DOHH2 (cell line): ENCODE data around the gene TRPM5.

Source experiments
- H3F3A ChIP-seq: fragments of 200-600 bp; sonication (generic), shearing (Covaris generic); 2 replicates; pipeline ENCODE4 v1.6.0; 2016; ENCODE audit warnings: antibody characterized with exemption, mild to moderate bottlenecking; ENCODE audit not compliant: control insufficient read depth, insufficient read depth
- H3K27ac ChIP-seq: fragments of 200-600 bp; sonication (generic); 2 replicates; pipeline ENCODE4 v1.5.1; 2014; ENCODE audit warnings: low read depth, mild to moderate bottlenecking, low read length, moderate library complexity
- H3K27me3 ChIP-seq: fragments of 200-600 bp; sonication (generic); 2 replicates; pipeline ENCODE4 v1.6.1; 2014; ENCODE audit warnings: mild to moderate bottlenecking, low read length, mixed read lengths; ENCODE audit not compliant: control insufficient read depth
- H3K36me3 ChIP-seq: fragments of 200-600 bp; sonication (generic); 2 replicates; pipeline ENCODE4 v1.6.1; 2014; ENCODE audit warnings: mild to moderate bottlenecking, low read length, moderate library complexity, mixed read lengths; ENCODE audit not compliant: control insufficient read depth
- H3K4me1 ChIP-seq: fragments of 200-600 bp; sonication (generic); 2 replicates; pipeline ENCODE4 v1.6.1; 2014; ENCODE audit warnings: mild to moderate bottlenecking, low read length, mixed read lengths; ENCODE audit not compliant: control insufficient read depth
- H3K4me2 ChIP-seq: fragments of 200-600 bp; sonication (generic); 2 replicates; pipeline ENCODE4 v1.6.0; 2014; ENCODE audit warnings: mild to moderate bottlenecking, low read length, moderate library complexity
- H3K4me3 ChIP-seq: fragments of 200-600 bp; sonication (generic); 2 replicates; pipeline ENCODE4 v1.5.1; 2014; ENCODE audit warnings: mild to moderate bottlenecking, low read length, mixed read lengths
- H3K79me2 ChIP-seq: fragments of 200-600 bp; sonication (generic); 2 replicates; pipeline ENCODE4 v1.6.1; 2014; ENCODE audit warnings: mild to moderate bottlenecking, low read length, mixed read lengths; ENCODE audit not compliant: control insufficient read depth
- H3K9me2 ChIP-seq: fragments of 200-600 bp; sonication (generic); replicated peaks from 2 replicates; pipeline ENCODE4 v1.6.1; 2014; ENCODE audit warnings: mild to moderate bottlenecking, low read length, mixed read lengths; ENCODE audit not compliant: control insufficient read depth
- H3K9me3 ChIP-seq: fragments of 200-600 bp; sonication (generic); 2 replicates; pipeline ENCODE4 v1.6.1; 2014; ENCODE audit warnings: antibody characterized with exemption, low read length, mixed read lengths; ENCODE audit not compliant: control insufficient read depth, insufficient read depth
- H4K20me1 ChIP-seq: fragments of 200-600 bp; sonication (generic); 2 replicates; pipeline ENCODE4 v1.6.0; 2014; ENCODE audit warnings: low read depth, mild to moderate bottlenecking, antibody characterized with exemption, low read length, moderate library complexity; ENCODE audit not compliant: control insufficient read depth, insufficient read depth
- EZH2phosphoT487 ChIP-seq: fragments of 200-600 bp; sonication (generic); IDR thresholded peaks from 2 replicates; pipeline ENCODE4 v1.6.1; 2017; ENCODE audit warnings: borderline replicate concordance, mild to moderate bottlenecking, antibody characterized with exemption, low read length, moderate library complexity, mixed read lengths
- TF ChIP-seq, protein P1 (sequence below): fragments of 200-600 bp; sonication (generic); IDR thresholded peaks from one replicate; pipeline ENCODE4 v1.5.1; 2014; ENCODE audit warnings: antibody characterized with exemption, mild to moderate bottlenecking, low read depth, low read length; ENCODE audit not compliant: poor library complexity, severe bottlenecking

TRPM5 gene

DNA sequence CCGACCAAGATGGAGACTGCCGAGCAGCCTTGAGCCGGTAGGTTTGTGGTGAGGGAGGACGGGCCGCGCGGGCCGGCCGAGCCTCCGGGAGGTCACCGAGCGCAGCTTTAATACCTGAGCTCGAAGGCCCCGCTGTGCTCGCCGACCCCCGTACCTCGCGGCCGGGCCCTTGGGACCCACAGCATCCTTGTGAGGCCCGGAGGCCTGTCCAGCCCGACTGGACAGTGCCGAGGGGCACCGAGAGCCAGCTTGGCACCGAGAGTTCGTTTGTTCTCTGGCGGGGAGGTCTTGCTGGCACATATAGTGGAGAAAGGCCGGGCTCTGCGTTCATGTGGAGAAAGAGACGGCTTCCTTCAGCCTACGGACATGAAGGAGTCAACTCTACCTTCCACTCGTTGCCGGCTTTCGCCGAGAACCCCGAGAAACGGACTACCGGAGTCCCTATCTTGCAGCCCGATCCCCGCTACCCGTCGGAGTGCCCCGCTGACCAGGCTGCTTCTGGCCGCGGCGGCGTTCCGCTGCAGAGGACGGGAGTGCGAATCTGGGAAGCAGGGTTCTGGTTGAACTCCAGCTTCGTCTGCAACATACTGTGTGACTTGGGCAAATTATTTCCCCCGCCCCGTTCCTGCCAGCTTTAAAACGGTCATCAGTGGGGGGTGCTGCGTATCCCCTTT, 43.4 kb downstream of the TRPM5 start:
- no peaks in the 10 kb centered on the region for H3K9me3 ChIP-seq
- H3K4me1 ChIP-seq, result peaks cover 47% of the 10 kb centered on the region
- no peaks in the 10 kb centered on the region for H4K20me1 ChIP-seq
- TF ChIP-seq EZH2phosphoT487, result no peak
- TF ChIP-seq, protein P1, sequence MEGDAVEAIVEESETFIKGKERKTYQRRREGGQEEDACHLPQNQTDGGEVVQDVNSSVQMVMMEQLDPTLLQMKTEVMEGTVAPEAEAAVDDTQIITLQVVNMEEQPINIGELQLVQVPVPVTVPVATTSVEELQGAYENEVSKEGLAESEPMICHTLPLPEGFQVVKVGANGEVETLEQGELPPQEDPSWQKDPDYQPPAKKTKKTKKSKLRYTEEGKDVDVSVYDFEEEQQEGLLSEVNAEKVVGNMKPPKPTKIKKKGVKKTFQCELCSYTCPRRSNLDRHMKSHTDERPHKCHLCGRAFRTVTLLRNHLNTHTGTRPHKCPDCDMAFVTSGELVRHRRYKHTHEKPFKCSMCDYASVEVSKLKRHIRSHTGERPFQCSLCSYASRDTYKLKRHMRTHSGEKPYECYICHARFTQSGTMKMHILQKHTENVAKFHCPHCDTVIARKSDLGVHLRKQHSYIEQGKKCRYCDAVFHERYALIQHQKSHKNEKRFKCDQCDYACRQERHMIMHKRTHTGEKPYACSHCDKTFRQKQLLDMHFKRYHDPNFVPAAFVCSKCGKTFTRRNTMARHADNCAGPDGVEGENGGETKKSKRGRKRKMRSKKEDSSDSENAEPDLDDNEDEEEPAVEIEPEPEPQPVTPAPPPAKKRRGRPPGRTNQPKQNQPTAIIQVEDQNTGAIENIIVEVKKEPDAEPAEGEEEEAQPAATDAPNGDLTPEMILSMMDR, result no peak
- peaks cover 30% of the 10 kb centered on the region for H3K79me2 ChIP-seq
- peak overlapping the region; percentile 45 for H3K27ac ChIP-seq
- no peaks in the 10 kb centered on the region for H3K27me3 ChIP-seq
- H3K4me2 ChIP-seq, result peak overlapping the region; percentile 70
- peaks cover 25% of the 10 kb centered on the region for H3F3A ChIP-seq
- H3K36me3 ChIP-seq, result peaks cover 64% of the 10 kb centered on the region
- H3K4me3 ChIP-seq, result peak overlapping the region; percentile 89
- no peaks in the 10 kb centered on the region for H3K9me2 ChIP-seq

DNA sequence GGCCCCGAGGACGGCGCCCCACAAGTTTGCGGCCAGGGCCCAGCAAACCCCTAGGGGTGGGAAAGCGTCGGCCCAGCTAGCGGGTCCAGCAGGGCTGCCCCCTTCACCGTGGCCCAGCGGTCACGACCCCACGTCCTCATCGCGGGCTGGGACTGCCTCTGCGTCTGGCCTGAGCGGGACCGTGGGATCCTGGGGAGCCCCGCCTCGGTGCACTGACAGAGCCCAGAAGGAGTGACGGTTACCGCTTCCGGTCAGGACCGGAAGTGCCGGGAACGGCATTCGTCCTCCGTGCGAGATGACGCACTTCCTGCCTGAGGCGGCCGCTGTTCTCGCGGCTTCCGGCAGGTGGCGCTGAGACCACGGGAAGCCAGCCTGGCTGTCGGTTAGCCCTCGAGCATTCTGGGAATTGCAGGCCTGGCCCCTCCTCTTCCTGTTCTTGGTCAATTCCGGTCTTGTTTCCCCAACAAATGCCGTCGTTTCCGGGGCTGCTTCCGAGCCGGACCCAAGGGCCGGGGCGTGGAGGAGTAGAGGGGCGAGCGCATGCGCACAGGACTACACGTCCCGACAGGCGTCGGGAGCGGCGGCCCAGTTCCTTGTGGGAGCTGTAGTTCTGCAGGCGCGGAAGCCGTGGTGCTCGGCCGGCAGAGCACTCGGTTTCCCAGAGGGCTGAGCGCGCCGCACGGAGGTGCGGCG, 44.1 kb downstream of the TRPM5 start, which contains the start of gene TSSC4:
TSS of gene TSSC4 (plus strand) at position 682 of the 693 bp plus-strand sequence. CDS start 1,884 bp downstream, outside the sequence.
- H3K9me3 ChIP-seq, result no peaks in the 10 kb centered on the region
- peaks cover 25% of the 10 kb centered on the region for H3F3A ChIP-seq
- H3K27me3 ChIP-seq, result no peaks in the 10 kb centered on the region
- TF ChIP-seq EZH2phosphoT487, result no peak
- TF ChIP-seq, protein P1, result peak; percentile 95
- H3K79me2 ChIP-seq, result peaks cover 36% of the 10 kb centered on the region
- H3K4me2 ChIP-seq, result peak within 1 kb of the TSS; percentile 80
- H3K36me3 ChIP-seq, result peaks cover 71% of the 10 kb centered on the region
- no peaks in the 10 kb centered on the region for H3K9me2 ChIP-seq
- peaks cover 54% of the 10 kb centered on the region for H3K4me1 ChIP-seq
- no peaks in the 10 kb centered on the region for H4K20me1 ChIP-seq
- peak within 1 kb of the TSS; percentile 82 for H3K27ac ChIP-seq
- peak within 1 kb of the TSS; percentile 90 for H3K4me3 ChIP-seq

- Histone ChIP-seq H3K27me3 (no peaks in the 10 kb centered on the region), H3K27ac (peak overlapping the region; percentile 82), H3K9me3 (no peaks in the 10 kb centered on the region), H3K79me2 (peaks cover 43% of the 10 kb centered on the region), H3K36me3 (peaks cover 77% of the 10 kb centered on the region), H3K9me2 (no peaks in the 10 kb centered on the region), H3K4me2 (peak overlapping the region; percentile 80), H3K4me1 (peaks cover 60% of the 10 kb centered on the region), H3F3A (peaks cover 25% of the 10 kb centered on the region), H4K20me1 (no peaks in the 10 kb centered on the region), H3K4me3 (peak overlapping the region; percentile 90)
- TF ChIP-seq, protein P1, result no peak
- no peak for TF ChIP-seq EZH2phosphoT487
Observed at GRCh38 chr11:2399488-2400068, 44.7 kb downstream of the TRPM5 start.
